ENCODE data around the gene HECTD1.
"Not testable (repeated sequence)": the region's sequence is repeated elsewhere in the genome, so short reads cannot be mapped to it uniquely, and the experiment has no call there.

Gene HECTD1

GRCh38 chr14:31090883-31091764, 116.5 kb downstream of the HECTD1 start:
- DNase-seq: no peak

GRCh38 chr14:31086466-31086865, 121.1 kb downstream of the HECTD1 start:
- DNase-seq: not testable (repeated sequence)

- DNase-seq: no peak
Observed at GRCh38 chr14:31085027-31085426, 122.6 kb downstream of the HECTD1 start.

GRCh38 chr14:31084385-31084784, 123.2 kb downstream of the HECTD1 start:
- DNase-seq: no peak

GRCh38 chr14:31083781-31084180, 123.8 kb downstream of the HECTD1 start:
- DNase-seq: no peak

- DNase-seq: no peak
Observed at GRCh38 chr14:31080484-31080883, 127.1 kb downstream of the HECTD1 start.

- no peak for DNase-seq
Observed at GRCh38 chr14:31080056-31080455, 127.5 kb downstream of the HECTD1 start.

GRCh38 chr14:31078766-31079165, 128.8 kb downstream of the HECTD1 start:
- DNase-seq: no peak

- DNase-seq: no peak
Observed at GRCh38 chr14:31075144-31075543, 132.4 kb downstream of the HECTD1 start.

- DNase-seq: no peak
Observed at GRCh38 chr14:31071151-31071550, 136.4 kb downstream of the HECTD1 start.

GRCh38 chr14:31070431-31070830, 137.2 kb downstream of the HECTD1 start:
- DNase-seq: no peak

- DNase-seq: no peak
Observed at GRCh38 chr14:31069343-31069742, 138.2 kb downstream of the HECTD1 start.

- DNase-seq: no peak
Observed at GRCh38 chr14:31068235-31068634, 139.4 kb downstream of the HECTD1 start.

- DNase-seq: not testable (repeated sequence)
Observed at GRCh38 chr14:31062908-31063307, 144.7 kb downstream of the HECTD1 start.

- no peak for DNase-seq
Observed at GRCh38 chr14:31060253-31060875, 147.2 kb downstream of the HECTD1 start.

- no peak for DNase-seq
Observed at GRCh38 chr14:31059152-31059924, 148.3 kb downstream of the HECTD1 start.

- no peak for DNase-seq
Observed at GRCh38 chr14:31057701-31058364, 149.8 kb downstream of the HECTD1 start.

- no peak for DNase-seq
Observed at GRCh38 chr14:31057035-31057434, 150.6 kb downstream of the HECTD1 start.

GRCh38 chr14:31052905-31053586, 154.5 kb downstream of the HECTD1 start:
- not testable (repeated sequence) for DNase-seq

GRCh38 chr14:31051511-31051910, 156.1 kb downstream of the HECTD1 start:
- DNase-seq: no peak

GRCh38 chr14:31051023-31051422, 156.6 kb downstream of the HECTD1 start:
- no peak for DNase-seq
